Fibroblast of skin of scalp (primary cell): Measurements from ENCODE around the gene DUSP15.

Experiments
- DNase-seq: peaks from one replicate; pipeline ENCODE4 v3.0.0-alpha.2; 2013

DUSP15 gene

DNA sequence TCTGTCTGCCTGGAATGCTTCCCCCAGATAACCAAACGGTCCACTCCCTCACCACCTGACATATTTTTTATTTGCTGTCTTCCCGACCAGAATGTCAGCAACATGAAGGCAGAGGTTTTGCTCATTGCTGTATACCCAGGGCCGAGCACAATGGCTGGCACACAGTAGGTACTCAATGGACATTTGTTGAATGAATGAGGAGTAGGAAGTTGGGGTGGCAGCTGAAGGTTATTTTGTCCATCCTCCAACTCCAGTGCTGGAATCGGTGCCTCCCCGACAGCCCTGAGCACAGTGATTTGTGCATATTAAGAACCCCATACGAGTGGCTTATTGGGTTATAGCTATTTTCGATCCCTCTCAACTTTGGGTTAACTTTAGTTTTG lies 10.3 kb downstream of the DUSP15 start:
- no peak for DNase-seq

DNA sequence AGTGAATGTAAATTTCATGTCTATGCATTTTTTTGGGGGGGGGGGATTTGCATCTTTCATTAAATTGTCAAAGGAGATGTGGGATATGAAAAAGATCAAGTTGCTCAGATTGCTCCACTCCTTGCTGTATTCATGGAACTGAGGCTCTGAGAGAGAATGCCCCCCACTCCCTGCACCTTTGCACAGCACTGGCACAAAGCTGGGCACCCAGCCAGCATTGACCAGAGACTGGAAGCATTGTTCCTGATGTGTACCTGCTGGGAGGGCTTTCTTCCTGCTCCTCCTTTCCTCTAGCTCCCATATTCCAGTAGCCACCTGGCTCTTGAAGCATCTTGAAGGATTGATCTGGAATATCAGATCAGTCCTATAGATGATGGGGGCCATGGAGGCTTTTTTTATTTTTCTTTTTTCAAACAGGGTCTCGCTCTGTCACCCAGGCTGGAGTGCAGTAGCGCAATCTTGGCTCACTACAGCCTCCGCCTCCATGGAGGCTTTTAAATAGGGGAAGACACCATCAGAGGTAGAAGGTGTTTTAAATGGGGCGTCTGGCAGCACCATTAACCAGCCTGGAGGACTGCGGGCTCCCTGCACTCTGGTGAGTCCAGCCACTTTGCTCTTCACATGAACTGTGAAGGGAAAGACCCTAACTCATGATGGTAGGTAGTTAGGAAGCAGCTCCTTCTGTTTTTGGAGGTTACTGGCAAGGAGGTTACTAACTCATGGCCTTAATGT lies 10.9 kb downstream of the DUSP15 start:
- DNase-seq: no peak

DNA sequence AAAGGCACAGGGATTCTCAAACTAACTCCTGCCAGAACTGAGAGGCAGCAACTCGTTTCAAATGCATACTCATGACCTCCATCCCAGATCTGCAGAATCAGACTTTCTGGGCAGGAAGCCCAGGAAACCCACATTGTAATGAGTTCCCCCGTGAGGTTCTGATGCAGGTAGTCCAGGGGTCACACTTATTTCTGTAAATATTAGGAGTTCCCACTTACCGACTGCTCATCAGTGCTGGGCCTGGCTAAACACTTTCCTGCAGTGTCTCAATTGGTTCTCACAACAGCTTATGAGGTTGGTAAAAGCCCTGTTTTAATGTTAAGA lies 11.6 kb downstream of the DUSP15 start:
- no peak for DNase-seq

DNA sequence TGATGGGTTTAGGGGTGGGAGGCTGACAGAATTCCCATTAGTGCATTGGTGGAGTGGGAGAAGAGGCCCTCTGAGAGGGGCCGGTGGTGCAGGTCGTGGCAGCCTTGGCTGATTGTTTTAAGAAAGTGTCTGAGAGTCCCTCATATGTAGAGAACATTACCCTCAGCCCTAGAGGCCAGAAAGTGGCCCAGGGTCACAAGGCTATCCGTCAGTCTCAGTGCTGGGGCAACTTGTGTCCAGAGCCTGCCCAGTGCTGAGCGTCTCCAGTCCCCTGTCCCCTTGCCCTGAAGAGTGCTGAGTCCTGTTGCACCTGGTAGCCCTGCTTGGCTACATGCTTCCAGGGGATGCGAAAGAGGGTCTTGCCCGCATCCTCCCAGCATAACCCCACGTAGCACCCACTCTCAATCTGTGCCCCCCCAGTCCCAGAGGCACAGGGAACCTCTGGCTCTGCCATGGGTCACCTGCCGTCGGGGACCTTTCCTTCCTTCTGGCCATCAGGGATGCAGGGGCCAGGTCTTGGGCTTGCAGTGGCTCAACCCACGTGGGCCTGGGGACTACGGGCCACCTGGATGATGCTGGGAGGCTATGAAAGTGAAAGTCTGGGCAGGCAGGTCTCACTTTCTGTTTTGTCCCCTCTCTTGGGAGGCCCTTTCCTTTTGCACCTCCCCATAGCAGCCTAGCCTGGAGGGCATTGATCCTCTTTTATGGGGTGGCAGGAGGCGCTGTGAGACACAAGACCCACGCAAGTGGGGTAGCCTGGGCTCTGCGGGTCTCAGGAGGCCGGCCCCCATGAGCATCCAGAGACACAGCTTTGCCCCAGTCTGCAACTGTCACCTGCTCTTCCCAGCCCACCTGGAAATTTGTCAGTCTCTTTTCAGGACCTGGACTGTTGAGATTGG lies 12.2 kb downstream of the DUSP15 start:
- no peak for DNase-seq

DNA sequence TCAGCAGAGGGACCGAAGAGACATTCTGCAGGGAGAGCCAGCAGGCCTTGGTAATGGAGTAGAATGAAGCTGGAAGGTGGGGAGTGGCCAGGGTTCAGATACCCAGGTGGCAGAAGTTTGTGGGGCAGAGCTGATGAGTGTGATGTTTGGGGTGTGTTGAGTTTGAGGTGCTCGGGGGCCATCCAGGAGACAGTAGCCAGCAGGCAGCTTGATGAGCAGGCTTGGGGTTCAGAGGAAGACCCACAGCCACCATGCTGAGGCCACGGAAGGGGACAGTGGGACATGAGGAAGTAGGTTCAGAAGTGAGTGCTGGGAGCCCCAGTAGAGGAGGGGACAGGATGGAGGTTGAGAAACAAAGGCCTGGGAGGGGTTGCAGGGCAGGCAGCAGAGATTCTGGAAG lies 13.8 kb downstream of the DUSP15 start:
- no peak for DNase-seq

DNA sequence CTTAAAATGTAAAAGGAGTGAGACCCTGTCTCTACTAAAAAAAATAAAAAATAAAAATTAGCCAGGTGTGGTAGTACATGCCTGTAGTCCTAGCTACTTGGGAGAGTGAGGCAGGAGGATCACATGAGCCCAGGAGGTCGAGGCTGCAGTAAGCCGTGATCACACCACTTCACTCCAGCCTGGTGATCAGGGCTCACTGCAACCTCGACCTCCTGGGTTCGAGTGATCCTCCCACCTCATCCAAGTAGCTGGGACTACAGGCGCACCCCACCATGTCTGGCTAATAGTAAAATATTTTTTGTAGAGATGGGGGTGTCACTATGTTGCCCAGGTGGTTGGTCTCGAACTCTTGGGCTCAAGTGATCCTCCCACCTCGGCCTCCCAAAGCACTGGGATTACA lies 16.8 kb downstream of the DUSP15 start:
- no peak for DNase-seq

DNA sequence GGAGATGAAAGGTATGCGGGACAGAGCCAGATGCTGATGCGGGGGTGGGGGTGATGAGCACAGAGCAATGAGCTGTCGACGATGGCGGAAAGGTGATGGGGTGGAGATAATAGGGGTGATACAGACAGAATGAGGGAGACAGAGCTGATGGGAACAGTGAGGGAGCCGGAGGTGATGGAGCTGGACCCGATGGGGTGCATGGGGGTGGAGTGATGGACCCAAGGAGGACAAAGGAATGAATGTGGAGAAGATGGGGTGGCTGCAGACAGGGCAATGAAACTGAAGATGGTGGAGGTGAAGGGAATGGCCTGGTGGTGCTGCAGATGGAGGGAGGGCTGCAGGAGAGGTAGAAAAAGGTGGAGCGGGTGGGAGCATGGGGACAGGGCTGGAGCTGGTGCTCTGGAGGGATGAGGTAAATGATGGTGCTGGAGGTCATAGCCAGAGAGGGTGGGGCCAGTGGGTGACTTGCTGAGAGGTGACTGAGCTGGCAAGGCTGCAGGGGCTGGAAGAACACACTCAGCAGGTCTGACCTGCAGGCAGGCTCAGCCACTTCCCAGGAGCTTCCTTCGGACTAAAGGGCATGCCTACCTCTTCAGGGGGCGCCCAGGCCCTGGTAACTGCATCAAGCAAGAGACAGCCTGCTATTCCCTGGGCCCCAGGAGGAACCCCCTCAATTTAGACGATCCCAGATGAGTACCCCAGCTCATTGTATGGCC lies 18.9 kb downstream of the DUSP15 start:
- DNase-seq: no peak

DNA sequence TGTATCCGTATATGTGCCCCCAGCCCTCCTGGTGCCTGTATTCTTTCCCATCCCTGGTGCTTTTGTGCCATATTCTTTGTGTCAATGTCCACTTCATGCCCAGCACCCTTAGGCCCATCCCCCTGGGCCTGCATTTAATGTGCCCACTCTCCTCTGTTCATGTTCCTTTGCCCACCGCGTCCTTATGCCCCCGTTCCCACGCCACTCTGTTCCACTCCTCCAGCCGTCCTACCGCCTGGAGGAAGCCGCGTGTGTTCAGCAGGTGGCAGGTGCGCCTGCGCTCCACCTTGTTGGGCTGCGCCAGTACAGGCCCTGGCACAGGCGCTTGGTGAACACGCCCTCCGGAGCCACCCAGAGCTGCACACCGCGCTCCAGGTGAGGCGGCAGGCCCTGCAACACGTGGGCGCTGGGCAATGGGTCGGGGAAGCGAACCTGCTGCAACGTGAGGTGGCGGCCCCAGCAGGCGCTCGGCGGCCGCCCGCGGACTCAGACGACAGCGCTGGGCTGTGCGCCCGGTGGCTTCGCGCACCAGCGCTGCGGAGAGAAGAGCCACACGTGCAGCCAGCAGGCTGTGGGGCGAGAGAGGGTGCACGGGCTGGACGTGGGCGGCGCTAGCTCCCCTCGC lies 20.9 kb downstream of the DUSP15 start:
- DNase-seq: no peak

DNA sequence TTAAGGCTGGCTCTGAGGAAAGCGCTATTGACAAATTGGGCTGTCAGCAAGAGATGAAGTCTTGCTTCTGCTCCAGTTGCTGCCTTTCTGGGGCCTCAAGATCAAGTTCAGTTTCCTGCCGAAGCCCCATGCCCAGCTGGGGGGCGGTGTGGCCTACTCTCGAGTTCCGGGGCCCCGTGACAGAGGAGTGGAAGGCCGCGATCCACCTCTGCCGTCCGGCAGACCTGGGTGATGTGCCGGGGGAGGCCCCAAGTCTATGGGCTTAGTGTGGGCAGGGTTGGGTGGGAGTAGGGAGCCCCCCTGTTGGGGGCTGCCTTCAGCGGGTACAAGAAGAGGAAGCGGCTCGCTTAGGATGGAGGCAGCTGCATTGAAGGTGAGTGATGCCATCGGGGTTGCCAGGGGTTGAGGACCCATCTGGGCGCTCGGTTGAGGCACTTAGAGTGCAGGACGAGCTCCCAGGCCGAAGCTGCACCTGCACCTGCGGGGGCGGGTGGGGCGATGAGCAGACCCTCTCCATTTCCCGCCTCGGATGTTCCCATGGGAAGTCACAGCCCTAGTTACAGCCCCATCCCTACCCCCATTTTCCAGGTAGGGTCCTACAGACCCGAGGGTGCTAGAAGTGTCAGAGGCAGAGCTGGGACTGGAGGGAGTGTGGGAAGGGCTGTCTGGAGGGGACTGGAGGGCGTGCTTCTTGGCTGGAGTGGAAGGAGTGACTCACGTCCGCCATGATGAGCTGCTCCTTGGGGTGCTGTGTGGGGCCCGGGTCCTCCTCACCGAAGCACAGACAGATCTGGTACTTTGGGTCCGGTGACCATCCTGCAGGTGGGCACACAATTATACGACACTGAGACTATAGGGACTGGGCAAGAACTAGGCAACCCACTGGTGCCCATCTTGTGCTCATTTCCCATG lies 22.0 kb downstream of the DUSP15 start:
- no peak for DNase-seq

DNA sequence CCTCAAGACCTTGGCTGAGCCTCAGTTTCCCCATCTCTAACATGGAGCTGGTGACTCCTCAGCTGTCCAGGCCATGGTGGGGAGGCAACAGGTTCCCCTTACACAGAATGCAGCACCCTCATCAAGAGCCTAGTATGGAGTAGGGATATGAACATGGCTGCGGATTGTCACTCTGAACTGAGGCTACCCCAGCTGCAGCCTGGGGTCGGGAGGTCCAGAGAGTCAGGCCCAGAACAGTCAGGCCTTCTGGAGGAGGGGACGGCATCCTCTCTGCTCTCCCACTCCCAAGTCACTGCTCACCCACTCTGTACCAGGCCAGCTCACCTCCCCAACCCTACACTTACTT lies 23.6 kb downstream of the DUSP15 start:
- DNase-seq: no peak

DNA sequence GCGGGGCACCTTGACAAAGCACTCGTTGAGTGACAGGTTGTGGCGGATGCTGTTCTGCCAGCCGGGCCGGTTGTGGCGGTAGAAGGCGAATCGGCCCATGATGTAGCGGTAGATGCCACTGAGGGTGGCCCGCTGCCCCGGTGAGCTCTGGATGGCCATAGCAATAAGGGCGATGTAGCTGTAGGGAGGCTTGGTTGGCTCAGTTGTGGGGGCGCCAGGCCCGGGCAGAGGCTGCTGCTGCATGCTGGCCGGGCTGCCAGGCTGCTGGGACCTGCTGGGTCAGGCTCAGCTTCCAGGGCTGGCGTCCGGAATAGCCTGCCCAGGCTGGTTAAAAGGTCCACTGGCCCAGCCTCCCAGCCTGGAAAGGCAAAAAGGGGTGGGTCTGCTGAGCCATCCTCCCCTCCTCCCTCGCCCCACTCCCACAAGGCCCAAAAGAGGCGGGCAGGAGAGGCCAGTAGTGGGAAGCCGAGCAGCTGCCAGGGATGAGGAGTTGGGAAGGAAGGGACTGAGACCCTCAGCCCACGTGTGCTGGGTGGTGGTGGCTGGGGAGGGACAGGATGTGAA lies 24.9 kb downstream of the DUSP15 start, which contains the start of gene FOXS1:
Gene FOXS1 (minus strand): TSS at position 305 of the 564 bp plus-strand sequence. CDS start 62 bp downstream, at position 243.
- DNase-seq: peak; percentile 58

DNA sequence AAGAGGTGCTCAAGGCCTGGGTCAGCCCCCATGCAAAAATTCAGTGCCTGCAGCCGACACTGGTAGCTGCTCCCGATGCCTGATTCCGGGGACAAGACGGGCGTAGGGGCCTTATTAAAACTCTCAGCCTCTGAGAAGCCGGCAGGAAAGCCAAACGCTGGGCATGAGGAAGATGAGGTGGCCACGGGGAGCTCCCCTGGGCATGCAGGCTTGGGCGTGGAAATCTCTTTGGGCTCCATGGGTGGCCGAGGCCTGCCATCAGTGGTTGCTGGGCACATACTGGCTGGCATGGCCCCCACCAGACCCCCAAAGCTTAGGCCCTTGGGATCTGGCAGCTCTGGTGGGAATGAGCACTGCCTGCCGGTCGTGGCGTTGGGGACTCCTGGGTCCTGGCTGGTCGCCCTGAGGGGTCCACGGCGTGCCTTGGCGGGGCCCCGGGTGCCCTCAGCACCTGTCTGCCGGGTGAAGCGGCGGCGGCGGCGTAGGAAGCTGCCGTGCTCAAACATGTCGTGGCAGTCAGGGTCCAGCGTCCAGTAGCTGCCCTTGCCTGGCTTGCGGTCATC lies 25.5 kb downstream of the DUSP15 start:
- DNase-seq: no peak

DNA sequence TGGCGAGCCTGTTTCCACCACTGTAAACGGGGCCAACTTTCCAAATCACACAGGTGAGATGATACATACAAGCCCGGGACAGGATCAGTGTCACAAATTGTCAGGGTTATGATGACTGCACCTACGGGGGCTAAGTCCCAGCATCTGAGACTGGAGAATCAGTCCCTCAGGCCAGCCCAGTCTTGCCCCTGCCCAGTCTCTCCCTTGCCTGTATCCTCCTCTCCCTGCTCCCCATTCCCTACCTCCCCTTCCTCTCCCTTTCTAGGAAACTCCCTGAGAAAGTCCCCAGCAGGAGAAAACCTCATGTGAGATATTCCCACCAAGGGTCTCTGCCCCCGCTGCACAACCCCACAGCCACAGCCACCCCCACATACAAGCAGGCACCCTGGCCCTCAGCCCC lies 26.4 kb downstream of the DUSP15 start:
- DNase-seq: no peak

DNA sequence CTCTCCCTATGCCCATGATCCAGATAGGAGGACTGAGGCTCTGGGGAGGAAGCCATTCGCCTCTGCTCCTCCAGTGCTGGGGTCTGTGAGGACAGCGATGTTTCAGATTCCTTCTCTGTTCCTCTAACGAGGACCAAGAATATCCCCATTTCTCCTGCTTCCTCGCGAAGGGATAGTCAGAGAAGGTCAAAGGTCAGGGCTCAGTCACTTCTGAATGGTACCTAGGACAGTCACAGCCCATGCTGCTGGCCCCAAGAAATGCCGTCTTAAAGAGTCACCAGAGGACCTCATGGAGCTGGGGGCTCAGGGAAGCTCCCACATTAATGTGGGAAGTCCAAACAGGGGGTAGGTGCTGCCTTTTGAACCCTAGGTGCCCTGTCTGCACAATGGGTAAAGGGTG lies 27.0 kb downstream of the DUSP15 start:
- no peak for DNase-seq

DNA sequence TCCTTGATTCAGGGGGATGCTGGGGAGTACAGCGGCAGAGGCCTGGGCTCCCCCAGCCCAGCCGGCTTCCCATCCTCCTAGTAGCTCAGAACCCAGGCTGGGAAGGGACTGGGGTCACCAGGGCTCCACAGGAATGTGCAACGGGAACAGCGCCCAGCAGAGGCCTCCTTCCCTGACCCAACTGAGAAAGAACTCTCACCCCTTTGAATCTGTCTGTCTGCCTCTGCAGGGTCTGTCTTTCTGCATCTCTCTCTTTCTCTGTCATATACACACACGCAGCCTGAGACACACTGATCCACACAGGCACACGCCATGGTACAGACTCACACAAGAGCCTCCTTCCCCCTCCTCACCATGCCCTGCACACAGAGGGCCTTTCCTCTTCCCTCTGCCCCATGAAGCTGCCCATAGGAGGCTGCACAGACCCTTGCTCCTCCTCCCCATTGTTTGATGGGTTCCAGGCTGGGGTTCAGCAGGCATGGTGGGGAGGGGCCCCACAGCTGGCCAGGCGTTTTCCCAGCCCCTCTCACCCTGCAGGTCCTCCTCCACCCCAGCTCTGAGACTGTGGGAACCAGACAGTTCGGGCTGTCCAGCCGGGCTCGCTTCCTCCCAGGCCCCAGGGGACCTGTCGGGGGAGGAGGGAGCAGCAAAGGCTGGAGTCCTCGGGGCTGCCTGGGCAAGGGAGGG lies 27.7 kb downstream of the DUSP15 start:
- peak; percentile 85 for DNase-seq

DNA sequence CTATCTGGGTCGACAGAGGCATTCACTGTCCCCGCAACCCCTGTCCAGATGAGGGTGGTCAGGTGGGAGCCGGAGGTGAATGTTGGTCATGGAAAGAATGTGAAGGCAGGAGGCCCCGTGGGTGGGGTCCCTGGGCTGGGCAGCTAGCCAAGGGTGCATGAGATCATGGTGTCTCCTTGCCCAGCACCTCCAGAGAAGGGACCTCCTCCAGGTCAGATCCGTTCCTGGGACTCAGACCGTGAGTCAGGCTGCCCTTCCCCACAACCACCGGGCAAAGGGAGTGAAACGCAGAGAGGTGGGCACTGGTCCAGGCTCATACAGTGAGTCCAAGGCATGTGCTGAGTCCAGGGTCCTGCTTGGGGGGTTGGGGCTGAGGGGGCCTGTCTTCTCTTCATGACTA lies 28.4 kb downstream of the DUSP15 start:
- peak; percentile 78 for DNase-seq

DNA sequence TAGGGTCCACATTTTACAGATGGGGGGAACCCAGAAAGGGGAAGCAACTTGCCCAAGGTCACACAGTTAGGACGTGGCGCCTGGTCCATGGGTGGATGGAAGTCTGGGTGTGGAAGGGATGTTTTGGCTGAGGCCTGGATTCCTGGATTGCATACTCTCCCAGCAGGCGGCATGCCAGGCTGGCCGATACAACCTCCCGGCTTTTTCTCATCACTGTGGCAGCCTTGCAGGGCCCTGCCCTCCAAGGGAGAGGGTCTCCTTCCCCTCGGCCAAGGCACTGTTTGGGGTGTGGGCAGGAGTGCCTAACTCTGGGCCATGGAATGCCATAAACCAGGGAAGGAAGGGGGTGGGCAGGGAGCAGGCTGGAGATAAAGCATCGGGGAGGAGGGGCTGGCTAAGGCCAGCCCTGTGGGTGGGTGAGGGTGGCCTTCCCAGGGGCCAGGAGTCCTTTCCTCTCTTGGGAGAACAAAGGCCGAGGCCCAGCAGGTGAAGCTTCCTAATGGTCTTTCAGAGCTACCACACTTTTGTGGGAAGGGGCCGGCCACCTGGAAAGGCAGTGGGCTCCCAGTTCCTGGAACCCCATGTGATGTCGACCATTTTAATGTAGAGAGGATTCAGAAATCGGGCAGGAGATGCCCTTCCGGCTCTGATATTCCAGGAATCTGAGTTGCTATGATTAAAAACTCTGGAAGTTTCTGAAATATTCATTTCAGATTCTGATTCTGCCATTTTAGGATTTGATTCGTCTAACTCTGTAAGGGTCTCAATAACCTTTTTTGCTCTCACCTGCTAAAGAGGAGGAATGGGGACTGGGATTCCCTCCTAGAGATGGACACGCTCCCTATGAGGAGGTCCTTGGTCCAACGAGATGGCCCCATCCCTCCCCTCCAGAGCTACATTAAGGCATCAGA lies 29.2 kb downstream of the DUSP15 start:
- DNase-seq: peak; percentile 57

DNA sequence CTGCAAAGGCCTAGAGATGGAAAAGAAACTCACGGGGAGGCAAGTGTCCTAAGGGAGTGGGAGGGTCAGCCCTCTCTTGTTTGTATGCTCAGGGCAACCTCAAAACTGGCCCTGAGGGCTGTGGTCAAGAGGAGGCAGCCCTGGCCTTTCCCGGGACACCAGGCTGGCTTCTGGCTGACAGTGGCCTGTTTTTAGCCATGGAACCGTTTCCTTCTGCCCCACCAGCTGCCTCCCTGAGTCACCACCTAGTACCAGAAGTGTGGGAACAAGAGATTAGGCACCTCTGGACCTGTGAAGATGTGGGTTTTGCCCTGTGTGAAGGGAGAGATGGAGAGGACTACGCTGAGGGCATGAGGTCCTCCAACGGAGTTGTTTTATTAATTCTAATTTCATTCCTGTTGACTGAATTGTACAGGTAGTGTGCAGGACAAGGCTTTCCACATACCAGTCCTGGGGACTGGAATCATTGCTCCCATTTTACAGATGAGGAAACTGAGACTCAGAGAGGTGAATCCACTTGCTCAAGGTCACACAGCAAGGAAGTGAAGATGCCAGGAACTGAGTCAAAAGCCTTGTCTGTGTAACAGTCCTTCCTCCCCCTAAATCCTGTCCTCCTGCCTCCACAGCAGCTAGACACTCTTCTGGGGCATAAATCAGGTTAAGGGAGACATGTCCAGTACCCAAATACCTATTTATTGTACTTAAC lies 30.4 kb downstream of the DUSP15 start:
- DNase-seq: no peak
